SJSA1 (cell line): ENCODE measurements around the gene PSMA7. TPM values are rescaled to one million over a fixed set of nuclear protein-coding genes. Genes with fewer than 3 reads are reported as not detected.
"Not testable (repeated sequence)": the region's sequence is repeated elsewhere in the genome, so short reads cannot be mapped to it uniquely, and the experiment has no call there.

Experiments used
- DNase-seq, 2 experiments: peaks; one replicate each; pipeline ENCODE4 v3.0.0-alpha.2; 2015 to 2020; ENCODE audit warnings: low spot score in 2 of 2, low read depth in 1 of 2
- H3K27ac ChIP-seq: fragments of 250-450 bp; sonication (Bioruptor Pico); 2 replicates; pipeline ENCODE4 v1.5.1; 2020; ENCODE audit warnings: mild to moderate bottlenecking, moderate library complexity
- H3K27me3 ChIP-seq: fragments of 250-450 bp; sonication (Bioruptor Pico); replicated peaks from 2 replicates; pipeline ENCODE4 v1.5.1; 2020; ENCODE audit warnings: mild to moderate bottlenecking, moderate library complexity
- H3K36me3 ChIP-seq: fragments of 250-450 bp; sonication (Bioruptor Pico); 2 replicates; pipeline ENCODE4 v1.5.1; 2020; ENCODE audit warnings: mild to moderate bottlenecking
- H3K4me1 ChIP-seq: fragments of 250-450 bp; sonication (Bioruptor Pico); replicated peaks from 2 replicates; pipeline ENCODE4 v1.6.1; 2021; ENCODE audit warnings: mild to moderate bottlenecking
- H3K4me3 ChIP-seq: fragments of 250-450 bp; sonication (Bioruptor Pico); 2 replicates; pipeline ENCODE4 v1.5.1; 2020; ENCODE audit warnings: mild to moderate bottlenecking
- H3K9me3 ChIP-seq: fragments of 250-450 bp; sonication (Bioruptor Pico); replicated peaks from 2 replicates; pipeline ENCODE4 v1.5.1; 2020; ENCODE audit warnings: mild to moderate bottlenecking
- total RNA-seq: library from RNA; depleted of rRNA; stranded (reverse); fragments of >200 nt; shearing (Covaris generic); gene quantifications from 2 replicates; pipeline ENCODE4 v1.2.3, GENCODE V29; 2014

The PSMA7 gene
- total RNA-seq, 1 experiment from 2014 or later: 782 TPM

GRCh38 chr20:62156254-62156556 is 13.0 kb upstream of the PSMA7 start:
- Histone ChIP-seq H3K4me1 (no peaks in the 10 kb centered on the region), H3K4me3 (no peak overlapping the region), H3K27ac (no peak overlapping the region), H3K9me3 (no peaks in the 10 kb centered on the region; the same call in 1 of the 2 replicates), H3K36me3 (peaks cover 38% of the 10 kb centered on the region), H3K27me3 (no peaks in the 10 kb centered on the region)
- DNase-seq: no peak

DNA sequence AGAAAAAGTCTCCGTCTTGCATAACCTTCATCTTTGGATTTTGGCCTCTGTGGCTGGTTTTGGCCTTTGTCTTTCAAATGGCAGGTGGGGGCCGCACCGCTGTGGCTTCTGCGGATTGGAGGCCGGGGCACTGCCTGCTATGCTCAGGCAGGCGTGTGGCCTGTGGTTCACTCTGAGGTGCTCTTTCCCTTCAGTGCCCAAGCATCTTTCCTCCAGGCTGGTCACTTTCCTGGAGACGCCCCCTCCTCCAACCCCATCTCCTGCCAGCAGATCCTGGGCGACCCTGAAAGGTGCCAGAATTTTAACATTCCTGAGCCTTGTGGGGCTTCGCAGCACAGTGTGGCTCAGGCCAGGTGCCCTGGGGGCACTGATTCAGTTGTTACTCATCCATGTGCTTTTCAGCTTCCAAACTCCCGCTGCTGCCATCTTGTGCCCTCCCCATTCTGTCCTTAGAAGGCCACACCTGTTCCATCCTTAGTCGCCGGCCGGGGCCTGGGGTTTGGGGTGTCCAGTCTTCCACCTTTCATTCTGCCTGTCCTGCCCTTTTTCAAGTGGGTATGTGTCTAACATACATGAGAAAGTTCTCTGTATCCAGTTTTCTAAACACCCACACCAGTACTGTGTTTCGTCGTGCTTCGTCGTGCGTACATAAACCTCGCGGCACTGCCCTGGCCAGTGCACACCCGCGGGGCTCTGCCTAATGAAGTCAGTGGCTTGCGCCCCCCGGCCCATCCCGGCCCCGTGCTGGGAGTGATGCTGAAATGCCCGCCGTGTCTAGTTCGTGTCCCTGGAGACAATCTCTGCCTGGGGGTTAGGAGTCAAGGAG is 12.4 kb upstream of the PSMA7 start:
- no peaks in the 10 kb centered on the region for H3K27me3 ChIP-seq
- H3K4me3 ChIP-seq: no peak overlapping the region
- no peak overlapping the region for H3K27ac ChIP-seq
- H3K9me3 ChIP-seq: no peaks in the 10 kb centered on the region; the same call in 1 of the 2 replicates
- peaks cover 35% of the 10 kb centered on the region for H3K36me3 ChIP-seq
- no peaks in the 10 kb centered on the region for H3K4me1 ChIP-seq
- no peak for DNase-seq

DNA sequence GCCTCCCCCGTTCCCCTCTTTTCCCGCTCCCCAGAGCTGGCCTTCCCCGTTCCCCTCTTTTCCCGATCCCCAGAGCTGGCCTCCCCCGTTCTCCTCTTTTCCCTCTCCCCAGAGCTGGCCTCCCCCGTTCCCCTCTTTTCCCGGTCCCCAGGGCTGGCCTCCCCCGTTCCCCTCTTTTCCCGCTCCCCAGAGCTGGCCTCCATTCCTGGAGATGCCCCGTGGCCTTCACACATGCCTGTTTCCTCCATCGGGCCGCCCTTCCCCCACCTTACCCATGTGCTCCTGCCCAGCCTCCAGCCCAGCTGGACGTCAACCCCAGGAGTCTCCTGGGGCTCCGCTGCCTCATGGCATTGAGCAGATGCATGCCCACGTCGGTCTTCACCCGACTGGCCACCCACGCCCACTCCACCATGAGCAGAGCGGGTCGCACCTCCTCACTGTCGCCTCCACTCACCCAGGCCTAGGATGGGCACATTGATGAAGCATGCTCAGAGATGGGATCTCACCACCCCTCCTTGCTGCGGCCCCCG is 8.7 kb upstream of the PSMA7 start:
- H3K27ac ChIP-seq: no peak overlapping the region

DNA sequence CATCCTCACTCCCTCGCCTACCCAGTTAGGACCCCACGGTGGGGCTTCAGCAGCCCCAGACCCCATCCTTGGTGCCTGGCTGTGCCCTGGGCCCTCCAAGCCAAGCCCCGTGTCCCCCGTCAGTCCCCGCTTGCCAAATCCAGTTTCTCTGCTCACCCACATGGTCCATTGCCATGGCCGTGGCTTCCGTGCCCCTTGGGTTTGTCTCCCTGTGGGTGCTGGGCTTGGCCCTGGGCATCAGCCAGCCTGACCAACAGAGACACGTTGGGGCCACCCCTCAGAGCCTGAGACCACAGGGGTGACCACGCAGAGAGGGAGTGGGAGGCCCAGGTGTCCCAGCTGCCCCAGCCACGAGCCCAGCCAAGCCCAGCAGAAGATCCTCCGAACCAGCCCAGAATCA is 8.0 kb upstream of the PSMA7 start:
- H3K27me3 ChIP-seq: no peaks in the 10 kb centered on the region
- H3K36me3 ChIP-seq: peaks cover 22% of the 10 kb centered on the region
- DNase-seq: no peak
- H3K4me1 ChIP-seq: no peaks in the 10 kb centered on the region
- no peak overlapping the region for H3K27ac ChIP-seq
- H3K9me3 ChIP-seq: no peaks in the 10 kb centered on the region; the same call in 1 of the 2 replicates
- no peak overlapping the region for H3K4me3 ChIP-seq

More for the DNA sequence above, 8.7 kb upstream of the PSMA7 start:
- Histone ChIP-seq H3K4me1 (no peaks in the 10 kb centered on the region), H3K9me3 (no peaks in the 10 kb centered on the region; the same call in 1 of the 2 replicates), H3K27me3 (no peaks in the 10 kb centered on the region), H3K4me3 (no peak overlapping the region), H3K36me3 (peaks cover 24% of the 10 kb centered on the region)
- no peak for DNase-seq

DNA sequence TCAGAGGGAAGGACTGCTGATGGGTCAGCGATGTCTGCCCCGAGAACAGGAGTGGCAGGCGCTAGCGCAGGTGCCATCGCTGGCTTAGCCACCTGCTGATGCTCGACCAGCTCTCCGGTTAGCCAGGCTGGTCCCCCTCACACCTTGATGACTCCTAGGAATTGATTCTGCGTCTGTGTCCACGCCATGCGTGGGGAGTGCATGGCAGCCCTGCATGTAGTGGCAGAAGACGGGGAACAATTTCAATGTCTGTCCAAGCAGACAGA is 7.0 kb upstream of the PSMA7 start:
- Histone ChIP-seq H3K27ac (no peak overlapping the region), H3K27me3 (no peaks in the 10 kb centered on the region), H3K36me3 (peaks cover 32% of the 10 kb centered on the region), H3K4me1 (peaks cover 2% of the 10 kb centered on the region), H3K4me3 (no peak overlapping the region), H3K9me3 (no peaks in the 10 kb centered on the region; the same call in 1 of the 2 replicates)
- no peak for DNase-seq

GRCh38 chr20:62149532-62150309 is 6.5 kb upstream of the PSMA7 start:
- peaks cover 7% of the 10 kb centered on the region for H3K4me1 ChIP-seq
- H3K36me3 ChIP-seq: peaks cover 33% of the 10 kb centered on the region
- H3K4me3 ChIP-seq: no peak overlapping the region
- no peaks in the 10 kb centered on the region for H3K27me3 ChIP-seq
- no peaks in the 10 kb centered on the region; the same call in 1 of the 2 replicates for H3K9me3 ChIP-seq
- no peak overlapping the region for H3K27ac ChIP-seq
- no peak for DNase-seq

GRCh38 chr20:62148908-62149314 is 5.7 kb upstream of the PSMA7 start:
- H3K4me1 ChIP-seq: peaks cover 11% of the 10 kb centered on the region
- no peaks in the 10 kb centered on the region; the same call in 1 of the 2 replicates for H3K9me3 ChIP-seq
- no peak for DNase-seq
- H3K27ac ChIP-seq: no peak overlapping the region
- no peak overlapping the region for H3K4me3 ChIP-seq
- H3K27me3 ChIP-seq: no peaks in the 10 kb centered on the region
- peaks cover 31% of the 10 kb centered on the region for H3K36me3 ChIP-seq

GRCh38 chr20:62148383-62148782 is 5.2 kb upstream of the PSMA7 start:
- peaks cover 11% of the 10 kb centered on the region for H3K4me1 ChIP-seq
- H3K36me3 ChIP-seq: peaks cover 30% of the 10 kb centered on the region
- not testable (repeated sequence) for H3K27me3 ChIP-seq, H3K27ac ChIP-seq, H3K9me3 ChIP-seq, DNase-seq, H3K4me3 ChIP-seq

GRCh38 chr20:62147528-62147927 is 4.3 kb upstream of the PSMA7 start:
- Histone ChIP-seq H3K9me3 (peaks cover 7% of the 10 kb centered on the region; the same call in 1 of the 2 replicates), H3K36me3 (peaks cover 31% of the 10 kb centered on the region), H3K27ac (no peak overlapping the region), H3K4me1 (peaks cover 14% of the 10 kb centered on the region), H3K4me3 (no peak overlapping the region), H3K27me3 (no peaks in the 10 kb centered on the region)
- no peak for DNase-seq

GRCh38 chr20:62147125-62147524 is 3.9 kb upstream of the PSMA7 start:
- H3K27ac ChIP-seq: no peak overlapping the region
- no peaks in the 10 kb centered on the region for H3K27me3 ChIP-seq
- H3K4me1 ChIP-seq: peaks cover 14% of the 10 kb centered on the region
- DNase-seq: no peak
- no peak overlapping the region for H3K4me3 ChIP-seq
- peaks cover 31% of the 10 kb centered on the region for H3K36me3 ChIP-seq
- H3K9me3 ChIP-seq: peaks cover 7% of the 10 kb centered on the region; the same call in 1 of the 2 replicates

DNA sequence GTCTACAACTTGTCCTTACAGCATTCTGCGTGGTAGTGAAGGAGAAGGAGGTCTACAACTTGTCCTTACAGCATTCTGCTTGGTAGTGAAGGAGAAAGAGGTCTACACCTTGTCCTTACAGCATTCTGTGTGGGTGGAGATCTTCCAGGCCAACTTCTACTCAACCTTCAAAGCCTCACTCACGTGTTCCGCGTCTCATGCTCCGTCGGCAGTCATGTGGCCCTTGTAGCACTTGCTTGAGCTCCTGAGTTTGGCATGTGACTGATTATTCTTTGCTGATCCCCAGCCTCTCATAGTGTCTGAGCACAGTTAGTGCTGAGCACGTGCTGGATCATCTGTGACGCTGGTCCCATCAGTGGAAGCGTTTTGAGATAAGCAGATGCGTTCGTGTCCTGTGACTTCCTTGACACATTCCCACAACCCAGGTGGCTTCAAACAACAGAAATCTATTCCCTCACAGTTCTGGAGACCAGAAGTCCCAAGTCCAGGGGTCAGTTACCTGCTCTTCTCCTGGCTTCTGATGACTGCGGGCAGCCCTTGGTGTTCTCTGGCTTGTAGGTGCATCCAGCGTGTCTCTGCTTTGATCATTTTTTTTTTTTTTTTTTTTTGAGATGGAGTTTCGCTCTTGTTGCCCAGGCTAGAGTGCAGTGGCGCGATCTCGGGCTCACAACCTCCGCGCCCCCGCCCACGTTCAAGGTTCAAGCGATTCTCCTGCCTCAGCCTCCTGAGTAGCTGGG is 3.0 kb upstream of the PSMA7 start:
- peaks cover 7% of the 10 kb centered on the region; the same call in 1 of the 2 replicates for H3K9me3 ChIP-seq
- peaks cover 38% of the 10 kb centered on the region for H3K36me3 ChIP-seq
- no peak overlapping the region for H3K4me3 ChIP-seq
- no peak overlapping the region for H3K27ac ChIP-seq
- H3K4me1 ChIP-seq: peaks cover 23% of the 10 kb centered on the region
- no peaks in the 10 kb centered on the region for H3K27me3 ChIP-seq
- no peak for DNase-seq

DNA sequence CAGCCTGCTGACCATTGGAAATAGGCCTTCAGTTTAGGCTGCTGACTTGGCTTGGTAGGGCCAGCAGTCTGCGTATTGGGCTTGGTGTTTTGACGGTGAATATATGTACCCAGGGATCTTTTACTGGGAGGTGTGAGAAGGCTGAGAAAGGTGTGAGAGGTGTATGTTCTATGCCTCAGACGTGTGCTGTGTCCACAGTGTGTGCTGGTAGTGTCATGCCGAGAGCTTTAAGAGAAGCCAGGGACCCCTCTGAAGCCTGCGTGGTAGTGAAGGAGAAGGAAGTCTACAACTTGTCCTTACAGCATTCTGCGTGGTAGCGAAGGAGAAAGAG is 2.5 kb upstream of the PSMA7 start:
- H3K36me3 ChIP-seq: peaks cover 43% of the 10 kb centered on the region
- H3K27me3 ChIP-seq: no peaks in the 10 kb centered on the region
- peaks cover 27% of the 10 kb centered on the region for H3K4me1 ChIP-seq
- no peak overlapping the region for H3K4me3 ChIP-seq
- H3K27ac ChIP-seq: no peak overlapping the region
- peaks cover 7% of the 10 kb centered on the region; the same call in 1 of the 2 replicates for H3K9me3 ChIP-seq
- DNase-seq: no peak

GRCh38 chr20:62143957-62144825 is 997 bp upstream of the PSMA7 start:
- H3K36me3 ChIP-seq: peaks cover 58% of the 10 kb centered on the region
- peaks cover 27% of the 10 kb centered on the region for H3K4me1 ChIP-seq
- H3K27me3 ChIP-seq: no peaks in the 10 kb centered on the region
- peak overlapping the region; percentile 100 for H3K4me3 ChIP-seq
- DNase-seq: peak in 1 of 2 experiments; percentile 64
- H3K27ac ChIP-seq: no peak overlapping the region
- H3K9me3 ChIP-seq: peaks cover 7% of the 10 kb centered on the region; the same call in 1 of the 2 replicates
